ENCODE results near the gene CD55.

CD55 gene

GRCh38 chr1:207316622-207317391, 4.7 kb upstream of the CD55 start:
- H3K4me3 ChIP-seq (ENCODE audit: low read length, poor library complexity, severe bottlenecking): no peak overlapping the region
- H3K9me2 ChIP-seq (replicated peaks; ENCODE audit: low read depth, low read length): no peaks in the 10 kb centered on the region
- H3K79me2 ChIP-seq (ENCODE audit: insufficient read depth, low read length): no peaks in the 10 kb centered on the region
- no peaks in the 10 kb centered on the region for H3K36me3 ChIP-seq (ENCODE audit: insufficient read depth, low read length)
- TF ChIP-seq, protein P1, sequence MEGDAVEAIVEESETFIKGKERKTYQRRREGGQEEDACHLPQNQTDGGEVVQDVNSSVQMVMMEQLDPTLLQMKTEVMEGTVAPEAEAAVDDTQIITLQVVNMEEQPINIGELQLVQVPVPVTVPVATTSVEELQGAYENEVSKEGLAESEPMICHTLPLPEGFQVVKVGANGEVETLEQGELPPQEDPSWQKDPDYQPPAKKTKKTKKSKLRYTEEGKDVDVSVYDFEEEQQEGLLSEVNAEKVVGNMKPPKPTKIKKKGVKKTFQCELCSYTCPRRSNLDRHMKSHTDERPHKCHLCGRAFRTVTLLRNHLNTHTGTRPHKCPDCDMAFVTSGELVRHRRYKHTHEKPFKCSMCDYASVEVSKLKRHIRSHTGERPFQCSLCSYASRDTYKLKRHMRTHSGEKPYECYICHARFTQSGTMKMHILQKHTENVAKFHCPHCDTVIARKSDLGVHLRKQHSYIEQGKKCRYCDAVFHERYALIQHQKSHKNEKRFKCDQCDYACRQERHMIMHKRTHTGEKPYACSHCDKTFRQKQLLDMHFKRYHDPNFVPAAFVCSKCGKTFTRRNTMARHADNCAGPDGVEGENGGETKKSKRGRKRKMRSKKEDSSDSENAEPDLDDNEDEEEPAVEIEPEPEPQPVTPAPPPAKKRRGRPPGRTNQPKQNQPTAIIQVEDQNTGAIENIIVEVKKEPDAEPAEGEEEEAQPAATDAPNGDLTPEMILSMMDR (conservative IDR thresholded peaks at IDR 0.05; ENCODE audit: low read length): no peak
- no peak for TF ChIP-seq EZH2phosphoT487 (IDR thresholded peaks at IDR 0.05; ENCODE audit: borderline replicate concordance)
- H3K9ac ChIP-seq (ENCODE audit: low read depth, low read length, poor library complexity, severe bottlenecking): no peak overlapping the region
- H3K4me2 ChIP-seq (ENCODE audit: low read depth, low read length, poor library complexity, severe bottlenecking): no peak overlapping the region
- H3F3A ChIP-seq (ENCODE audit: low read depth): no peaks in the 10 kb centered on the region
- no peaks in the 10 kb centered on the region for H3K27me3 ChIP-seq (ENCODE audit: insufficient read depth, low read length, poor library complexity, severe bottlenecking)
- H2AFZ ChIP-seq (ENCODE audit: low read length): no peak overlapping the region
- no peaks in the 10 kb centered on the region for H3K9me3 ChIP-seq (ENCODE audit: insufficient read depth, low read depth, low read length)
- no peaks in the 10 kb centered on the region for H3K4me1 ChIP-seq (ENCODE audit: insufficient read depth, low read length, poor library complexity, severe bottlenecking)
- no peaks in the 10 kb centered on the region for H4K20me1 ChIP-seq (ENCODE audit: insufficient read depth, low read length, poor library complexity, severe bottlenecking)

DNA sequence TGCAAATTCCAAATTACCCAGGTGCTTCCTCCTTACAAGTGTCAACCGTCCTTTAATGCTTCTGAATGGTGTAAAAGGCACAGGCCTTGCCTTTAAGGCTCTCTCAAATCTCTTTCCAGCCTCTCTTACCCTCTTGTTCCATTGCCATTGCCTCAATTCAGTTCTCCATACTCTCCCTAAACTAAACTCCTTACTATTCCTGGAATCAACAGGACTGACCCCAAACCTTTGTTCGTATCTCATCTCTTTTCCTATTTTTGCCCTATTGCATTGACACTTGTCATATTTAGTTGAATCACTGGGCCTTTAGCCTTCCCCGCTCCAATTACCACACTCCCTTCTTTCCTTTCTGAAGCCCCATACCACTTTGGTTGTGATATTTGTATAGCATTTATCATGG, 3.9 kb upstream of the CD55 start:
- H3K27me3 ChIP-seq (ENCODE audit: insufficient read depth, low read length, poor library complexity, severe bottlenecking): no peaks in the 10 kb centered on the region
- H3K4me1 ChIP-seq (ENCODE audit: insufficient read depth, low read length, poor library complexity, severe bottlenecking): peaks cover 6% of the 10 kb centered on the region
- H3K4me2 ChIP-seq (ENCODE audit: low read depth, low read length, poor library complexity, severe bottlenecking): no peak overlapping the region
- peaks cover 6% of the 10 kb centered on the region for H3K79me2 ChIP-seq (ENCODE audit: insufficient read depth, low read length)
- H4K20me1 ChIP-seq (ENCODE audit: insufficient read depth, low read length, poor library complexity, severe bottlenecking): no peaks in the 10 kb centered on the region
- H3K36me3 ChIP-seq (ENCODE audit: insufficient read depth, low read length): no peaks in the 10 kb centered on the region
- H3F3A ChIP-seq (ENCODE audit: low read depth): no peaks in the 10 kb centered on the region
- H3K9me2 ChIP-seq (replicated peaks; ENCODE audit: low read depth, low read length): no peaks in the 10 kb centered on the region
- no peak overlapping the region for H2AFZ ChIP-seq (ENCODE audit: low read length)
- no peak overlapping the region for H3K4me3 ChIP-seq (ENCODE audit: low read length, poor library complexity, severe bottlenecking)
- no peak for TF ChIP-seq EZH2phosphoT487 (IDR thresholded peaks at IDR 0.05; ENCODE audit: borderline replicate concordance)
- TF ChIP-seq, protein P1 (conservative IDR thresholded peaks at IDR 0.05; ENCODE audit: low read length): no peak
- no peaks in the 10 kb centered on the region for H3K9me3 ChIP-seq (ENCODE audit: insufficient read depth, low read depth, low read length)
- H3K9ac ChIP-seq (ENCODE audit: low read depth, low read length, poor library complexity, severe bottlenecking): no peak overlapping the region

GRCh38 chr1:207318072-207318619, 3.3 kb upstream of the CD55 start:
- Histone ChIP-seq H3K4me1 (ENCODE audit: insufficient read depth, low read length, poor library complexity, severe bottlenecking) (peaks cover 9% of the 10 kb centered on the region), H3F3A (ENCODE audit: low read depth) (no peaks in the 10 kb centered on the region), H3K27me3 (ENCODE audit: insufficient read depth, low read length, poor library complexity, severe bottlenecking) (no peaks in the 10 kb centered on the region), H3K9me3 (ENCODE audit: insufficient read depth, low read depth, low read length) (no peaks in the 10 kb centered on the region), H3K9ac (ENCODE audit: low read depth, low read length, poor library complexity, severe bottlenecking) (no peak overlapping the region), H3K4me2 (ENCODE audit: low read depth, low read length, poor library complexity, severe bottlenecking) (no peak overlapping the region), H2AFZ (ENCODE audit: low read length) (no peak overlapping the region), H3K4me3 (ENCODE audit: low read length, poor library complexity, severe bottlenecking) (no peak overlapping the region), H3K9me2 (replicated peaks; ENCODE audit: low read depth, low read length) (no peaks in the 10 kb centered on the region), H3K36me3 (ENCODE audit: insufficient read depth, low read length) (no peaks in the 10 kb centered on the region), H3K79me2 (ENCODE audit: insufficient read depth, low read length) (peaks cover 10% of the 10 kb centered on the region), H4K20me1 (ENCODE audit: insufficient read depth, low read length, poor library complexity, severe bottlenecking) (no peaks in the 10 kb centered on the region)
- TF ChIP-seq, protein P1 (conservative IDR thresholded peaks at IDR 0.05; ENCODE audit: low read length): no peak
- TF ChIP-seq EZH2phosphoT487 (IDR thresholded peaks at IDR 0.05; ENCODE audit: borderline replicate concordance): no peak

Data from Loucy (cell line).